Mesodermal cell (in vitro differentiated cells): Measurements from ENCODE around the gene RAB29.

ENCODE experiments used
- H3K27ac ChIP-seq: 2 replicates; pipeline ENCODE4 v1.7.0; 2013; ENCODE audit warnings: mild to moderate bottlenecking, low read depth, low read length, moderate library complexity; ENCODE audit not compliant: severe bottlenecking
- H3K36me3 ChIP-seq: 2 replicates; pipeline ENCODE4 v1.7.1; 2013; ENCODE audit warnings: mild to moderate bottlenecking, low read length, moderate library complexity; ENCODE audit not compliant: control insufficient read depth, insufficient read depth
- H3K4me1 ChIP-seq: one replicate; pipeline ENCODE4 v1.7.1; 2013; ENCODE audit warnings: mild to moderate bottlenecking, low read length; ENCODE audit not compliant: insufficient read depth, control insufficient read depth, poor library complexity, severe bottlenecking
- H3K4me3 ChIP-seq: 2 replicates; pipeline ENCODE4 v1.7.0; 2013; ENCODE audit warnings: low read length, control low read depth, mild to moderate bottlenecking; ENCODE audit not compliant: insufficient read depth, poor library complexity, severe bottlenecking; ENCODE audit errors: extremely low read depth
- H3K9me3 ChIP-seq: 2 replicates; pipeline ENCODE4 v1.7.1; 2013; ENCODE audit warnings: mild to moderate bottlenecking, low read length, moderate library complexity; ENCODE audit not compliant: control insufficient read depth
- WGBS, 2 experiments: methylation state at CpG; one replicate each; pipeline ENCODE4 v1.1.5; 2013; ENCODE audit warnings: missing lambda C conversion rate in 2 of 2; ENCODE audit not compliant: insufficient coverage in 2 of 2; 5-methylcytosine and 5-hydroxymethylcytosine counted together

Gene RAB29

GRCh38 chr1:205797168-205797567 lies 21.9 kb upstream of the RAB29 start:
- Histone ChIP-seq H3K27ac (no peak overlapping the region), H3K9me3 (no peaks in the 10 kb centered on the region), H3K4me3 (no peak overlapping the region), H3K4me1 (no peaks in the 10 kb centered on the region), H3K36me3 (peaks cover 74% of the 10 kb centered on the region)
- WGBS, 2 experiments = 100% methylated on average over 2 of the region's 2 CpGs

- Histone ChIP-seq H3K9me3 (no peaks in the 10 kb centered on the region), H3K36me3 (peaks cover 68% of the 10 kb centered on the region), H3K4me3 (no peak overlapping the region), H3K4me1 (no peaks in the 10 kb centered on the region), H3K27ac (no peak overlapping the region)
- 100% methylated on average over 1 of the region's 5 CpGs; no CpG with 5 or more reads in 1 of the 2 experiments for WGBS, 2 experiments
Measured at GRCh38 chr1:205794011-205794730, 18.9 kb upstream of the RAB29 start.

GRCh38 chr1:205792961-205793673 lies 17.8 kb upstream of the RAB29 start:
- 65 to 78% methylated on average over 4 to 5 of the region's 6 CpGs for WGBS, 2 experiments
- peaks cover 58% of the 10 kb centered on the region for H3K36me3 ChIP-seq
- H3K4me3 ChIP-seq = no peak overlapping the region
- no peaks in the 10 kb centered on the region for H3K4me1 ChIP-seq
- no peaks in the 10 kb centered on the region for H3K9me3 ChIP-seq
- no peak overlapping the region for H3K27ac ChIP-seq

- Histone ChIP-seq H3K36me3 (peaks cover 51% of the 10 kb centered on the region), H3K4me3 (no peak overlapping the region), H3K9me3 (no peaks in the 10 kb centered on the region), H3K4me1 (no peaks in the 10 kb centered on the region), H3K27ac (no peak overlapping the region)
- 88 to 93% methylated on average over 7 to 8 of the region's 8 CpGs for WGBS, 2 experiments
Measured at GRCh38 chr1:205792481-205792881, 17.2 kb upstream of the RAB29 start.

GRCh38 chr1:205791568-205792180 lies 16.4 kb upstream of the RAB29 start:
- 67 to 94% methylated on average over 4 of the region's 5 CpGs for WGBS, 2 experiments
- H3K27ac ChIP-seq = no peak overlapping the region
- no peaks in the 10 kb centered on the region for H3K4me1 ChIP-seq
- H3K9me3 ChIP-seq = no peaks in the 10 kb centered on the region
- H3K36me3 ChIP-seq = peaks cover 44% of the 10 kb centered on the region
- H3K4me3 ChIP-seq = no peak overlapping the region

GRCh38 chr1:205787287-205787916 lies 12.1 kb upstream of the RAB29 start:
- Histone ChIP-seq H3K27ac (no peak overlapping the region), H3K4me1 (no peaks in the 10 kb centered on the region), H3K36me3 (peaks cover 15% of the 10 kb centered on the region), H3K9me3 (no peaks in the 10 kb centered on the region), H3K4me3 (no peak overlapping the region)
- 86 to 90% methylated on average over 6 to 8 of the region's 10 CpGs for WGBS, 2 experiments

- H3K4me3 ChIP-seq = no peak overlapping the region
- no peaks in the 10 kb centered on the region for H3K4me1 ChIP-seq
- WGBS, 2 experiments = 44% methylated on average over 2 of the region's 4 CpGs; no CpG with 5 or more reads in 1 of the 2 experiments
- H3K36me3 ChIP-seq = peaks cover 12% of the 10 kb centered on the region
- no peaks in the 10 kb centered on the region for H3K9me3 ChIP-seq
- no peak overlapping the region for H3K27ac ChIP-seq
Measured at GRCh38 chr1:205786601-205787000, 11.3 kb upstream of the RAB29 start.

GRCh38 chr1:205785446-205785845 lies 10.2 kb upstream of the RAB29 start:
- 68 to 93% methylated on average over 3 of the region's 9 CpGs for WGBS, 2 experiments
- Histone ChIP-seq H3K4me3 (no peak overlapping the region), H3K27ac (no peak overlapping the region), H3K9me3 (no peaks in the 10 kb centered on the region), H3K4me1 (no peaks in the 10 kb centered on the region), H3K36me3 (peaks cover 2% of the 10 kb centered on the region)

- no peak overlapping the region for H3K27ac ChIP-seq
- WGBS, 2 experiments = 96 to 100% methylated on average over 4 of the region's 4 CpGs
Measured at GRCh38 chr1:205783904-205784303, 8.6 kb upstream of the RAB29 start.

GRCh38 chr1:205783433-205783795 lies 8.1 kb upstream of the RAB29 start:
- Histone ChIP-seq H3K4me1 (no peaks in the 10 kb centered on the region), H3K27ac (no peak overlapping the region), H3K9me3 (no peaks in the 10 kb centered on the region), H3K36me3 (no peaks in the 10 kb centered on the region), H3K4me3 (no peak overlapping the region)

More at GRCh38 chr1:205783904-205784303, 8.6 kb upstream of the RAB29 start:
- no peaks in the 10 kb centered on the region for H3K9me3 ChIP-seq
- no peaks in the 10 kb centered on the region for H3K36me3 ChIP-seq
- no peak overlapping the region for H3K4me3 ChIP-seq
- no peaks in the 10 kb centered on the region for H3K4me1 ChIP-seq
